K562 (cell line): Measurements from ENCODE around the gene TMPRSS7. TPM values are rescaled to one million over a fixed set of nuclear protein-coding genes. Genes with fewer than 3 reads are reported as not detected.

ENCODE experiments used
- GABPB2 ChIP-seq: fragments of 250-450 bp; sonication (Bioruptor Pico); conservative IDR thresholded peaks from 2 replicates; pipeline ENCODE4 v1.5.1; 2021; ENCODE audit warnings: mild to moderate bottlenecking
- RFX1 ChIP-seq: fragments of 450-650 bp; IDR thresholded peaks from 2 replicates; pipeline ENCODE4 v1.6.1; 2016; ENCODE audit warnings: mild to moderate bottlenecking, moderate library complexity
- ZNF740 ChIP-seq, 3 experiments: fragments of 200-800 bp in 1 of 3; sonication (Bioruptor generic) in 1 of 3; sonication (generic) in 1 of 3; formaldehyde crosslinking in 1 of 3; IDR thresholded peaks; 2 replicates each; pipeline versions ENCODE4 v1.6.1 to v1.8.0; 2016 to 2022; ENCODE audit warnings: mild to moderate bottlenecking in 2 of 3, missing compliant biosample characterization in 2 of 3, missing genetic modification characterization in 2 of 3, missing genetic modification reagents in 1 of 3
- polyA plus RNA-seq, 8 experiments: library from polyadenylated mRNA; depleted of rRNA in 4 of 8; stranded (reverse) in 5 of 8; unstranded in 3 of 8; fragments of >200 nt; fragmentation: Nextera tagmentation in 2 of 8; fragmentation: Illumina TruSeq in 1 of 8; extraction: Ambion mirVana in 2 of 8; extraction: Trizol in 1 of 8; gene quantifications; 2 replicates each; pipeline versions ENCODE4 v1.2.1 to v1.2.3, GENCODE V29; 2011 to 2014; ENCODE audit warnings: inconsistent platforms in 1 of 8, missing spikeins in 1 of 8
- total RNA-seq, 7 experiments: library from RNA; depleted of rRNA in 6 of 7; stranded (reverse); fragments of >200 nt in 6 of 7; fragmentation: Illumina TruSeq in 2 of 7; extraction: Trizol in 2 of 7; gene quantifications; 2 replicates each; pipeline versions ENCODE4 v1.2.1 to v1.2.3, GENCODE V29; 2011 to 2021; ENCODE audit warnings: low replicate concordance in 1 of 7
- TF ChIP-seq, protein P1 (sequence below): fragments of 450-650 bp; IDR thresholded peaks from 2 replicates; pipeline ENCODE4 v1.6.1; 2016; ENCODE audit warnings: mild to moderate bottlenecking
- TF ChIP-seq, protein P2 (sequence below), 2 experiments: fragments of 200-800 bp in 1 of 2; sonication (Bioruptor generic) in 1 of 2; sonication (generic) in 1 of 2; formaldehyde crosslinking in 1 of 2; IDR thresholded peaks in 1 of 2; conservative IDR thresholded peaks in 1 of 2; 2 replicates each; pipeline versions ENCODE4 v1.5.0 to v1.6.1; 2016 to 2020; ENCODE audit warnings: missing compliant biosample characterization in 1 of 2, missing genetic modification characterization in 1 of 2, missing genetic modification reagents in 1 of 2

The TMPRSS7 gene
- total and polyA plus RNA-seq, 9 of the 15 experiments (the other 6 are each of a cell fraction or from before 2014, with no cell fraction given) = not detected

- TF ChIP-seq, protein P1, sequence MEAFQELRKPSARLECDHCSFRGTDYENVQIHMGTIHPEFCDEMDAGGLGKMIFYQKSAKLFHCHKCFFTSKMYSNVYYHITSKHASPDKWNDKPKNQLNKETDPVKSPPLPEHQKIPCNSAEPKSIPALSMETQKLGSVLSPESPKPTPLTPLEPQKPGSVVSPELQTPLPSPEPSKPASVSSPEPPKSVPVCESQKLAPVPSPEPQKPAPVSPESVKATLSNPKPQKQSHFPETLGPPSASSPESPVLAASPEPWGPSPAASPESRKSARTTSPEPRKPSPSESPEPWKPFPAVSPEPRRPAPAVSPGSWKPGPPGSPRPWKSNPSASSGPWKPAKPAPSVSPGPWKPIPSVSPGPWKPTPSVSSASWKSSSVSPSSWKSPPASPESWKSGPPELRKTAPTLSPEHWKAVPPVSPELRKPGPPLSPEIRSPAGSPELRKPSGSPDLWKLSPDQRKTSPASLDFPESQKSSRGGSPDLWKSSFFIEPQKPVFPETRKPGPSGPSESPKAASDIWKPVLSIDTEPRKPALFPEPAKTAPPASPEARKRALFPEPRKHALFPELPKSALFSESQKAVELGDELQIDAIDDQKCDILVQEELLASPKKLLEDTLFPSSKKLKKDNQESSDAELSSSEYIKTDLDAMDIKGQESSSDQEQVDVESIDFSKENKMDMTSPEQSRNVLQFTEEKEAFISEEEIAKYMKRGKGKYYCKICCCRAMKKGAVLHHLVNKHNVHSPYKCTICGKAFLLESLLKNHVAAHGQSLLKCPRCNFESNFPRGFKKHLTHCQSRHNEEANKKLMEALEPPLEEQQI = no peak
- TF ChIP-seq, protein P2, sequence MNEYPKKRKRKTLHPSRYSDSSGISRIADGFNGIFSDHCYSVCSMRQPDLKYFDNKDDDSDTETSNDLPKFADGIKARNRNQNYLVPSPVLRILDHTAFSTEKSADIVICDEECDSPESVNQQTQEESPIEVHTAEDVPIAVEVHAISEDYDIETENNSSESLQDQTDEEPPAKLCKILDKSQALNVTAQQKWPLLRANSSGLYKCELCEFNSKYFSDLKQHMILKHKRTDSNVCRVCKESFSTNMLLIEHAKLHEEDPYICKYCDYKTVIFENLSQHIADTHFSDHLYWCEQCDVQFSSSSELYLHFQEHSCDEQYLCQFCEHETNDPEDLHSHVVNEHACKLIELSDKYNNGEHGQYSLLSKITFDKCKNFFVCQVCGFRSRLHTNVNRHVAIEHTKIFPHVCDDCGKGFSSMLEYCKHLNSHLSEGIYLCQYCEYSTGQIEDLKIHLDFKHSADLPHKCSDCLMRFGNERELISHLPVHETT (CRISPR knock-in tag; conservative IDR thresholded peaks at IDR 0.05 in 1 of 2, IDR thresholded peaks at IDR 0.05 in 1 of 2) = no peak
- TF ChIP-seq RFX1 (no peak), GABPB2 (CRISPR knock-in tag) (no peak), ZNF740 (CRISPR knock-in tag; IDR thresholded peaks at IDR 0.05) (no peak), ZNF740 (tag; IDR thresholded peaks at IDR 0.05) (no peak)
Observed at GRCh38 chr3:112101916-112102315, 67.4 kb downstream of the TMPRSS7 start (continued).
